CD4-positive, alpha-beta T cell treated with Interleukin-4 for 1 hour (primary cell): Measurements from ENCODE around the gene WWOX.
"Not testable (repeated sequence)": the region's sequence is repeated elsewhere in the genome, so short reads cannot be mapped to it uniquely, and the experiment has no call there.

Source experiments
- DNase-seq, 2 donors: peaks; one replicate each; pipeline ENCODE4 v3.0.0-alpha.2; 2020 to 2022

The WWOX gene

GRCh38 chr16:78506367-78507193, 407.1 kb downstream of the WWOX start:
- no peak for DNase-seq

- no peak for DNase-seq
These were observed 408.1 kb downstream of the WWOX start for GRCh38 chr16:78507576-78507975.

- no peak for DNase-seq
These were observed 410.5 kb downstream of the WWOX start for GRCh38 chr16:78509965-78510364.

- no peak for DNase-seq
These were observed 411.0 kb downstream of the WWOX start for GRCh38 chr16:78510496-78510895.

- no peak for DNase-seq
These were observed 414.4 kb downstream of the WWOX start for GRCh38 chr16:78513838-78514237.

- DNase-seq: not testable (repeated sequence)
These were observed 415.4 kb downstream of the WWOX start for GRCh38 chr16:78514888-78515287.

GRCh38 chr16:78515421-78515820, 416.0 kb downstream of the WWOX start:
- no peak for DNase-seq

GRCh38 chr16:78516006-78516736, 416.7 kb downstream of the WWOX start:
- DNase-seq: no peak

- DNase-seq: no peak
These were observed 420.4 kb downstream of the WWOX start for GRCh38 chr16:78519896-78520295.

- DNase-seq: no peak
These were observed 421.0 kb downstream of the WWOX start for GRCh38 chr16:78520470-78520869.

GRCh38 chr16:78522327-78522726, 422.9 kb downstream of the WWOX start:
- no peak for DNase-seq

- DNase-seq: no peak
These were observed 423.9 kb downstream of the WWOX start for GRCh38 chr16:78523212-78523985.

- no peak for DNase-seq
These were observed 424.7 kb downstream of the WWOX start for GRCh38 chr16:78524066-78524595.

- DNase-seq: no peak
These were observed 428.8 kb downstream of the WWOX start for GRCh38 chr16:78528265-78528664.

GRCh38 chr16:78529881-78530280, 430.4 kb downstream of the WWOX start:
- DNase-seq: no peak

GRCh38 chr16:78530283-78530682, 430.8 kb downstream of the WWOX start:
- no peak for DNase-seq

- DNase-seq: no peak
These were observed 435.6 kb downstream of the WWOX start for GRCh38 chr16:78535098-78535497.

GRCh38 chr16:78537511-78537910, 438.1 kb downstream of the WWOX start:
- DNase-seq: no peak

- no peak for DNase-seq
These were observed 438.8 kb downstream of the WWOX start for GRCh38 chr16:78538292-78538691.

GRCh38 chr16:78538919-78539318, 439.5 kb downstream of the WWOX start:
- DNase-seq: no peak

- no peak for DNase-seq
These were observed 443.0 kb downstream of the WWOX start for GRCh38 chr16:78542419-78542818.

- DNase-seq: no peak
These were observed 443.6 kb downstream of the WWOX start for GRCh38 chr16:78543023-78543422.

GRCh38 chr16:78549366-78549765, 449.9 kb downstream of the WWOX start:
- DNase-seq: no peak
